DND-41 (cell line): ENCODE data around the gene JADE1.

ENCODE experiments used
- CTCF ChIP-seq: IDR thresholded peaks from 2 replicates; pipeline ENCODE4 v1.5.1; 2012; ENCODE audit warnings: borderline replicate concordance, low read length, moderate library complexity, mild to moderate bottlenecking; ENCODE audit not compliant: poor library complexity, severe bottlenecking; ENCODE audit errors: extremely low read depth
- EZH2 ChIP-seq: IDR thresholded peaks from 3 replicates; pipeline ENCODE4 v1.6.1; 2012; ENCODE audit warnings: borderline replicate concordance, low read depth, mild to moderate bottlenecking, moderate library complexity, low read length, inconsistent platforms; ENCODE audit not compliant: severe bottlenecking

- TF ChIP-seq CTCF (no peak), EZH2 (no peak)
These were observed 6.5 kb upstream of the JADE1 start for GRCh38 chr4:128802680-128803628.
